K562 (cell line): ENCODE measurements around the gene XIRP1. TPM values are rescaled to one million over a fixed set of nuclear protein-coding genes. Genes with fewer than 3 reads are reported as not detected.

ENCODE experiments used
- ATAC-seq: fragments of 200-7000 bp; cut with Tn5 transposase; 3 replicates; pipeline ENCODE4 v1.9.1; 2020; ENCODE audit warnings: moderate library complexity
- BruUV-seq: library from RNA; stranded (reverse); fragments of 400-500 nt; replicated peaks from 2 replicates; lab custom pipeline; 2021; lab: Mats Ljungman, UMichigan
- CTCF ChIA-PET: fragments of 300-600 bp; formaldehyde crosslinking; extraction: SDS; loops from one replicate; lab custom pipeline; 2021; ENCODE audit warnings: low intra/inter-chr PET ratio; lab: Yijun Ruan, JAX
- POLR2A ChIA-PET: fragments of 300-600, 350-650 bp; sonication (Branson Sonifier 250); formaldehyde crosslinking; extraction: SDS; loops from one replicate; lab custom pipeline; 2021; ENCODE audit warnings: antibody characterized with exemption, inconsistent platforms; lab: Yijun Ruan, JAX
- DNase-seq, 4 experiments: peaks; one replicate each; pipeline versions ENCODE4 v3.0.0 to v3.0.0-alpha.2; 2011 to 2018; ENCODE audit warnings: low spot score in 3 of 4, mixed read lengths in 3 of 4; ENCODE audit errors: extremely low read depth in 1 of 4
- FAIRE-seq: peaks from 2 replicates; lab custom pipeline; 2011; peaks lifted over from hg19 to GRCh38; lab: Jason Lieb, UNC
- H2AFZ ChIP-seq: 2 replicates; pipeline ENCODE4 v1.6.0; 2011; ENCODE audit warnings: low read depth, low read length, control low read depth, inconsistent platforms
- H3K27ac ChIP-seq: fragments of 200-600 bp; 3 replicates; pipeline ENCODE4 v1.8.0; 2011; ENCODE audit warnings: low read depth, mild to moderate bottlenecking, control low read depth, inconsistent platforms, low read length, moderate library complexity, mixed read lengths; ENCODE audit errors: extremely low read depth
- H3K27me3 ChIP-seq, 2 experiments: fragments of 300-600 bp in 1 of 2; 2 replicates in 1 of 2; 3 replicates in 1 of 2; pipeline versions ENCODE4 v1.6.0 to v1.8.0; 2011; ENCODE audit warnings: inconsistent platforms in 2 of 2, low read length in 2 of 2, mild to moderate bottlenecking in 1 of 2, mixed read lengths in 1 of 2, moderate library complexity in 1 of 2; ENCODE audit not compliant: control insufficient read depth in 2 of 2, insufficient read depth in 2 of 2
- H3K36me3 ChIP-seq: fragments of 300-600 bp; 3 replicates; pipeline ENCODE4 v1.8.0; 2011; ENCODE audit warnings: mild to moderate bottlenecking, low read length, inconsistent platforms; ENCODE audit not compliant: control insufficient read depth, insufficient read depth
- H3K4me1 ChIP-seq, 2 experiments: fragments of 200-600 bp in 1 of 2; replicated peaks in 1 of 2; 2 replicates in 1 of 2; 3 replicates in 1 of 2; pipeline versions ENCODE4 v1.5.1 to v1.8.0; 2011; ENCODE audit warnings: inconsistent platforms in 2 of 2, low read length in 2 of 2, mild to moderate bottlenecking in 1 of 2, mixed read lengths in 1 of 2, moderate library complexity in 1 of 2; ENCODE audit not compliant: control insufficient read depth in 2 of 2, insufficient read depth in 2 of 2
- H3K4me2 ChIP-seq: 2 replicates; pipeline ENCODE4 v1.6.1; 2011; ENCODE audit warnings: low read length, control low read depth, inconsistent platforms, mixed read lengths; ENCODE audit not compliant: insufficient read depth
- H3K4me3 ChIP-seq: fragments of 200-600 bp; sonication (generic), shearing (Covaris generic); 2 replicates; pipeline ENCODE4 v1.5.1; 2016; ENCODE audit warnings: control low read depth, inconsistent platforms
- H3K79me2 ChIP-seq: fragments of 200-600 bp; 3 replicates; pipeline ENCODE4 v1.8.0; 2011; ENCODE audit warnings: low read length, inconsistent platforms; ENCODE audit not compliant: control insufficient read depth, insufficient read depth
- H3K9ac ChIP-seq, 2 experiments: 2 replicates each; pipeline versions ENCODE4 v1.6.0 to v1.6.1; 2011; ENCODE audit warnings: low read depth in 2 of 2, low read length in 2 of 2, control low read depth in 1 of 2, inconsistent platforms in 1 of 2, mild to moderate bottlenecking in 1 of 2, mixed read lengths in 1 of 2; ENCODE audit not compliant: insufficient read depth in 1 of 2
- H3K9me1 ChIP-seq: one replicate; pipeline ENCODE4 v1.6.0; 2011; ENCODE audit warnings: inconsistent platforms, mild to moderate bottlenecking, low read length, moderate library complexity; ENCODE audit not compliant: control insufficient read depth, insufficient read depth
- H3K9me3 ChIP-seq: replicated peaks from 2 replicates; pipeline ENCODE4 v1.5.1; 2011; ENCODE audit warnings: low read depth, low read length, inconsistent platforms; ENCODE audit not compliant: control insufficient read depth, insufficient read depth
- H4K20me1 ChIP-seq: replicated peaks from 2 replicates; pipeline ENCODE4 v1.6.1; 2011; ENCODE audit warnings: low read length, inconsistent platforms, mixed read lengths; ENCODE audit not compliant: control insufficient read depth, insufficient read depth
- ATF7 ChIP-seq: fragments of 450-650 bp; IDR thresholded peaks from 2 replicates; pipeline ENCODE4 v1.7.1; 2014; ENCODE audit warnings: mild to moderate bottlenecking, moderate library complexity
- C11orf30 ChIP-seq: fragments of 450-650 bp; IDR thresholded peaks from 2 replicates; pipeline ENCODE4 v1.6.1; 2016; ENCODE audit warnings: low read depth, mild to moderate bottlenecking
- CEBPB ChIP-seq: fragments of 450-650 bp; IDR thresholded peaks from 2 replicates; pipeline ENCODE4 v1.6.1; 2016; ENCODE audit warnings: missing genetic modification characterization, missing compliant biosample characterization
- E4F1 ChIP-seq: fragments of 250-450 bp; sonication (Bioruptor Pico); IDR thresholded peaks from 2 replicates; pipeline ENCODE4 v1.5.0; 2021; ENCODE audit warnings: mild to moderate bottlenecking, borderline replicate concordance
- EP300 ChIP-seq: IDR thresholded peaks from 2 replicates; pipeline ENCODE4 v1.6.1; 2012; ENCODE audit warnings: low read length, improper control_type of control experiment
- HES1 ChIP-seq: fragments of 450-650 bp; IDR thresholded peaks from 2 replicates; pipeline ENCODE4 v1.6.1; 2016; ENCODE audit warnings: low read depth, mild to moderate bottlenecking, moderate library complexity
- SMC3 ChIP-seq: conservative IDR thresholded peaks from 2 replicates; pipeline ENCODE4 v1.6.1; 2011; ENCODE audit warnings: low read depth, low read length, improper control_type of control experiment; ENCODE audit not compliant: insufficient read depth
- TRIM28 ChIP-seq: fragments of 450-650 bp; IDR thresholded peaks from 2 replicates; pipeline ENCODE4 v1.6.1; 2017
- WGBS: fragments of 100-300 bp; shearing (Covaris generic); methylation state at CpG from one replicate; pipeline ENCODE4 v1.1.6; 2016; ENCODE audit warnings: low coverage, mixed read lengths; ENCODE audit not compliant: insufficient coverage; ENCODE audit errors: missing lambda C conversion rate; 5-methylcytosine and 5-hydroxymethylcytosine counted together
- in situ Hi-C: fragments of 300-500 bp; cut with MboI; formaldehyde crosslinking; loops from 4 replicates; pipeline ENCODE4 v1.15.0; 2018; ENCODE audit warnings: inconsistent platforms, mixed read lengths
- intact Hi-C: fragments of 100-400 bp; cut with micrococcal nuclease; formaldehyde crosslinking; loops from 2 replicates; pipeline ENCODE4 v1.14.2; 2022
- polyA plus RNA-seq, 8 experiments: library from polyadenylated mRNA; depleted of rRNA in 4 of 8; stranded (reverse) in 5 of 8; unstranded in 3 of 8; fragments of >200 nt; fragmentation: Nextera tagmentation in 2 of 8; fragmentation: Illumina TruSeq in 1 of 8; extraction: Ambion mirVana in 2 of 8; extraction: Trizol in 1 of 8; gene quantifications; 2 replicates each; pipeline versions ENCODE4 v1.2.1 to v1.2.3, GENCODE V29; 2011 to 2014; ENCODE audit warnings: inconsistent platforms in 1 of 8, missing spikeins in 1 of 8
- total RNA-seq, 7 experiments: library from RNA; depleted of rRNA in 6 of 7; stranded (reverse); fragments of >200 nt in 6 of 7; fragmentation: Illumina TruSeq in 2 of 7; extraction: Trizol in 2 of 7; gene quantifications; 2 replicates each; pipeline versions ENCODE4 v1.2.1 to v1.2.3, GENCODE V29; 2011 to 2021; ENCODE audit warnings: low replicate concordance in 1 of 7
- TF ChIP-seq, protein P1 (sequence below): sonication (generic); IDR thresholded peaks from 2 replicates; pipeline ENCODE4 v1.6.1; 2016
- TF ChIP-seq, protein P2 (sequence below): sonication (generic); formaldehyde crosslinking; IDR thresholded peaks from 2 replicates; pipeline ENCODE4 v1.4.0; 2020; ENCODE audit warnings: mild to moderate bottlenecking, missing genetic modification reagents
- TF ChIP-seq, protein P3 (sequence below), 2 experiments: fragments of 450-650 bp; IDR thresholded peaks; 2 replicates each; pipeline ENCODE4 v1.6.1; 2018; ENCODE audit warnings: mild to moderate bottlenecking in 2 of 2, low read depth in 1 of 2; ENCODE audit not compliant: partially characterized antibody in 2 of 2

The XIRP1 gene
- total and polyA plus RNA-seq, 9 of the 15 experiments (the other 6 are each of a cell fraction or from before 2014, with no cell fraction given): 0.03 to 0.27 (median 0.08) TPM; not detected in 3

DNA sequence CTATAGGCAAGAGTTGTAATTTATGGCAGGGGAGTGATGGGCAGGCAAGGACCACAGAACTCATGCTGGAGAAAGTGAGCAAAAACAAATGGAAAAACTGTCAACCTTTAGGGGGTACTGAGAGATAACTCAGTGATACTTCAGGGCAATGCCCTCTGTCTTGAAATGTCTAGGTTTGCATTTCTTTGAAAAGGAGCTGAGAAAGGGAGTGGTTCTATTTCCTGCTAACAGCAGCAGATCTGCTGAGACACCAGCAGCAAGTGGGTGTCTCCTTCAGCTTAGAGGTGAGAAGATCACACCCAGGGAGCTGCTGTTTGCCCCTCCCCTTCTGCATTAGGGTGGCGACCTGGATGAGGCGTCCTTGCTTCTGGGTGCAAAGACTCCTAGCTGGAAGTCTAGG is 42.3 kb upstream of the XIRP1 start:
- H4K20me1 ChIP-seq: peaks cover 5% of the 10 kb centered on the region; the same call in 1 of the 2 replicates
- ChIA-PET POLR2A (interaction anchor here (0.8 kb wide), 1 partner anchor 19 kb away, joined by 3 read pairs; no protein-coding TSS in a partner anchor), CTCF (interaction anchor here (0.5 kb wide), 1 partner anchor 45 kb away, joined by 3 read pairs; no protein-coding TSS in a partner anchor)
- peaks cover 22 to 24% of the 10 kb centered on the region in 2 experiments for H3K27me3 ChIP-seq
- intact Hi-C loops (no loop called here), in situ Hi-C loops (no loop called here)
- DNase-seq (peak in 1 of 4 experiments; percentile 17), ATAC-seq (peak; percentile 56; the same call in 2 of the 3 replicates), FAIRE-seq (no peak)
- no peak overlapping the region for H2AFZ ChIP-seq
- H3K36me3 ChIP-seq: no peaks in the 10 kb centered on the region
- H3K27ac ChIP-seq: no peak overlapping the region
- H3K9ac ChIP-seq: no peak overlapping the region
- H3K4me3 ChIP-seq: no peak overlapping the region
- no TSS peak for BruUV-seq
- 0% methylated on average over 2 of the region's 2 CpGs for WGBS
- no peaks in the 10 kb centered on the region for H3K79me2 ChIP-seq
- no peaks in the 10 kb centered on the region; a peak in 1 of 5 replicates for H3K4me1 ChIP-seq
- no peak overlapping the region for H3K4me2 ChIP-seq
- no peaks in the 10 kb centered on the region for H3K9me3 ChIP-seq
- H3K9me1 ChIP-seq: no peaks in the 10 kb centered on the region
- TF ChIP-seq CEBPB (no peak), EP300 (no peak), C11orf30 (no peak), SMC3 (no peak), E4F1 (no peak), ATF7 (no peak), TRIM28 (no peak), HES1 (no peak)
- TF ChIP-seq, protein P1, sequence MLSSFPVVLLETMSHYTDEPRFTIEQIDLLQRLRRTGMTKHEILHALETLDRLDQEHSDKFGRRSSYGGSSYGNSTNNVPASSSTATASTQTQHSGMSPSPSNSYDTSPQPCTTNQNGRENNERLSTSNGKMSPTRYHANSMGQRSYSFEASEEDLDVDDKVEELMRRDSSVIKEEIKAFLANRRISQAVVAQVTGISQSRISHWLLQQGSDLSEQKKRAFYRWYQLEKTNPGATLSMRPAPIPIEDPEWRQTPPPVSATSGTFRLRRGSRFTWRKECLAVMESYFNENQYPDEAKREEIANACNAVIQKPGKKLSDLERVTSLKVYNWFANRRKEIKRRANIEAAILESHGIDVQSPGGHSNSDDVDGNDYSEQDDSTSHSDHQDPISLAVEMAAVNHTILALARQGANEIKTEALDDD: no peak
- TF ChIP-seq, protein P2, sequence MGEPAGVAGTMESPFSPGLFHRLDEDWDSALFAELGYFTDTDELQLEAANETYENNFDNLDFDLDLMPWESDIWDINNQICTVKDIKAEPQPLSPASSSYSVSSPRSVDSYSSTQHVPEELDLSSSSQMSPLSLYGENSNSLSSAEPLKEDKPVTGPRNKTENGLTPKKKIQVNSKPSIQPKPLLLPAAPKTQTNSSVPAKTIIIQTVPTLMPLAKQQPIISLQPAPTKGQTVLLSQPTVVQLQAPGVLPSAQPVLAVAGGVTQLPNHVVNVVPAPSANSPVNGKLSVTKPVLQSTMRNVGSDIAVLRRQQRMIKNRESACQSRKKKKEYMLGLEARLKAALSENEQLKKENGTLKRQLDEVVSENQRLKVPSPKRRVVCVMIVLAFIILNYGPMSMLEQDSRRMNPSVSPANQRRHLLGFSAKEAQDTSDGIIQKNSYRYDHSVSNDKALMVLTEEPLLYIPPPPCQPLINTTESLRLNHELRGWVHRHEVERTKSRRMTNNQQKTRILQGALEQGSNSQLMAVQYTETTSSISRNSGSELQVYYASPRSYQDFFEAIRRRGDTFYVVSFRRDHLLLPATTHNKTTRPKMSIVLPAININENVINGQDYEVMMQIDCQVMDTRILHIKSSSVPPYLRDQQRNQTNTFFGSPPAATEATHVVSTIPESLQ: no peak
- TF ChIP-seq, protein P3, sequence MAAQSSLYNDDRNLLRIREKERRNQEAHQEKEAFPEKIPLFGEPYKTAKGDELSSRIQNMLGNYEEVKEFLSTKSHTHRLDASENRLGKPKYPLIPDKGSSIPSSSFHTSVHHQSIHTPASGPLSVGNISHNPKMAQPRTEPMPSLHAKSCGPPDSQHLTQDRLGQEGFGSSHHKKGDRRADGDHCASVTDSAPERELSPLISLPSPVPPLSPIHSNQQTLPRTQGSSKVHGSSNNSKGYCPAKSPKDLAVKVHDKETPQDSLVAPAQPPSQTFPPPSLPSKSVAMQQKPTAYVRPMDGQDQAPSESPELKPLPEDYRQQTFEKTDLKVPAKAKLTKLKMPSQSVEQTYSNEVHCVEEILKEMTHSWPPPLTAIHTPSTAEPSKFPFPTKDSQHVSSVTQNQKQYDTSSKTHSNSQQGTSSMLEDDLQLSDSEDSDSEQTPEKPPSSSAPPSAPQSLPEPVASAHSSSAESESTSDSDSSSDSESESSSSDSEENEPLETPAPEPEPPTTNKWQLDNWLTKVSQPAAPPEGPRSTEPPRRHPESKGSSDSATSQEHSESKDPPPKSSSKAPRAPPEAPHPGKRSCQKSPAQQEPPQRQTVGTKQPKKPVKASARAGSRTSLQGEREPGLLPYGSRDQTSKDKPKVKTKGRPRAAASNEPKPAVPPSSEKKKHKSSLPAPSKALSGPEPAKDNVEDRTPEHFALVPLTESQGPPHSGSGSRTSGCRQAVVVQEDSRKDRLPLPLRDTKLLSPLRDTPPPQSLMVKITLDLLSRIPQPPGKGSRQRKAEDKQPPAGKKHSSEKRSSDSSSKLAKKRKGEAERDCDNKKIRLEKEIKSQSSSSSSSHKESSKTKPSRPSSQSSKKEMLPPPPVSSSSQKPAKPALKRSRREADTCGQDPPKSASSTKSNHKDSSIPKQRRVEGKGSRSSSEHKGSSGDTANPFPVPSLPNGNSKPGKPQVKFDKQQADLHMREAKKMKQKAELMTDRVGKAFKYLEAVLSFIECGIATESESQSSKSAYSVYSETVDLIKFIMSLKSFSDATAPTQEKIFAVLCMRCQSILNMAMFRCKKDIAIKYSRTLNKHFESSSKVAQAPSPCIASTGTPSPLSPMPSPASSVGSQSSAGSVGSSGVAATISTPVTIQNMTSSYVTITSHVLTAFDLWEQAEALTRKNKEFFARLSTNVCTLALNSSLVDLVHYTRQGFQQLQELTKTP (IDR thresholded peaks at IDR 0.05; ENCODE audit: low read depth in 1 of 2, partially characterized antibody in 2 of 2): no peak
